HL-60 (cell line): ENCODE data around the gene MLYCD.

Experiments
- GABPA ChIP-seq: IDR thresholded peaks from 2 replicates; pipeline ENCODE4 v1.6.1; 2012; ENCODE audit warnings: low read depth
- POLR2AphosphoS5 ChIP-seq: IDR thresholded peaks from 2 replicates; pipeline ENCODE4 v1.6.1; 2012; ENCODE audit warnings: low read depth
- SPI1 ChIP-seq: IDR thresholded peaks from 2 replicates; pipeline ENCODE4 v1.6.1; 2012; ENCODE audit warnings: low read depth, mild to moderate bottlenecking, borderline replicate concordance
- TF ChIP-seq, protein P1 (sequence below): IDR thresholded peaks from one replicate; pipeline ENCODE4 v1.5.1; 2011; ENCODE audit warnings: low read length, control low read depth, inconsistent platforms; ENCODE audit not compliant: insufficient read depth
- TF ChIP-seq, protein P2 (sequence below): IDR thresholded peaks from 2 replicates; pipeline ENCODE4 v1.6.1; 2012; ENCODE audit warnings: low read depth; ENCODE audit not compliant: insufficient replicate concordance

DNA sequence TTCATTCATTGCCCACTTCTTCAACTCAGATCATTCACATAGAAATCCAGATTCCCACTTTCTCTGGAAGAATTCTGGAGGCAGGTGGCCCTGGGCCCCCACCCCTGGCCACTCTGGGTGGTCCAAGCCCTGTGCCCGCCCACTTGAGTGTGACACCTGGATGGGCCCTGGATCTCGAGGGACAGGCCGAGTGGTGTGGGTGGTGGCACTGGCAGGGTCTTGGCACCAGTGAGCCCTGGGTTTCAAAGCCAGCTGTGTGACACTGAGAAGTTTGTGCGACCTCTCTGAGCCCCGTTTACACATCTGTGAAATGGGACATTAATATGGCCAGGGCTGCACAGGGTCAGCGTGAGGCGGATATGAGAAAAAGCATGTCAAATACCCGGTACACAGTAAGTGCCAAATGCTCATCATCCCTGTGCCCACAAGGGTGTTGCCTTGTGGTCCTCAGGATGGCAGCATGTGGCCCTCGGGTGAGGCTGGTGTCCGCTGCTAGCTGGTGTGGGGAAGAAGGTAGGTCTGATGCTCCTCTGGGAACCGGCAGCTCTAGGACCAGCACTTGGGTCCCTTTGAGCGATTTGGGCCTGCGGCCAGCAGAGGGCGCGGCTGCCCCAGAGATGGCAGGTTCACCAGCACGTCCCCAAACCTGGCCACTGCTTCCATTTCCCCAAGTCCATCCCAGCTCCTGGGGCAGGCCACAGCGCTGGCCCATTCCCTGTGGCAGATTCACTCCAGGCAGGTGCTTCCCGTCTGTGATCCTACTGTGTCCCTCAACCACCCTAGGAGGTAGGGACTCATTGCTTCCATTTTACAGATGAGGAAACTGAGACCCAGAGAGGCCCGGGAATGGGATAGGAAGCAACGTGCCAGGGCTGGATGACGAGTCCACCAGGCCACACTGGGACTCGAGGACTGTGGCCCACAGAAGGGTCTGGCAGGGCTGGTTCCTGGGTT, 57.7 kb downstream of the MLYCD start:
- no peak for TF ChIP-seq POLR2AphosphoS5
- TF ChIP-seq, protein P1, sequence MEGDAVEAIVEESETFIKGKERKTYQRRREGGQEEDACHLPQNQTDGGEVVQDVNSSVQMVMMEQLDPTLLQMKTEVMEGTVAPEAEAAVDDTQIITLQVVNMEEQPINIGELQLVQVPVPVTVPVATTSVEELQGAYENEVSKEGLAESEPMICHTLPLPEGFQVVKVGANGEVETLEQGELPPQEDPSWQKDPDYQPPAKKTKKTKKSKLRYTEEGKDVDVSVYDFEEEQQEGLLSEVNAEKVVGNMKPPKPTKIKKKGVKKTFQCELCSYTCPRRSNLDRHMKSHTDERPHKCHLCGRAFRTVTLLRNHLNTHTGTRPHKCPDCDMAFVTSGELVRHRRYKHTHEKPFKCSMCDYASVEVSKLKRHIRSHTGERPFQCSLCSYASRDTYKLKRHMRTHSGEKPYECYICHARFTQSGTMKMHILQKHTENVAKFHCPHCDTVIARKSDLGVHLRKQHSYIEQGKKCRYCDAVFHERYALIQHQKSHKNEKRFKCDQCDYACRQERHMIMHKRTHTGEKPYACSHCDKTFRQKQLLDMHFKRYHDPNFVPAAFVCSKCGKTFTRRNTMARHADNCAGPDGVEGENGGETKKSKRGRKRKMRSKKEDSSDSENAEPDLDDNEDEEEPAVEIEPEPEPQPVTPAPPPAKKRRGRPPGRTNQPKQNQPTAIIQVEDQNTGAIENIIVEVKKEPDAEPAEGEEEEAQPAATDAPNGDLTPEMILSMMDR = peak; percentile 90
- TF ChIP-seq, protein P2, sequence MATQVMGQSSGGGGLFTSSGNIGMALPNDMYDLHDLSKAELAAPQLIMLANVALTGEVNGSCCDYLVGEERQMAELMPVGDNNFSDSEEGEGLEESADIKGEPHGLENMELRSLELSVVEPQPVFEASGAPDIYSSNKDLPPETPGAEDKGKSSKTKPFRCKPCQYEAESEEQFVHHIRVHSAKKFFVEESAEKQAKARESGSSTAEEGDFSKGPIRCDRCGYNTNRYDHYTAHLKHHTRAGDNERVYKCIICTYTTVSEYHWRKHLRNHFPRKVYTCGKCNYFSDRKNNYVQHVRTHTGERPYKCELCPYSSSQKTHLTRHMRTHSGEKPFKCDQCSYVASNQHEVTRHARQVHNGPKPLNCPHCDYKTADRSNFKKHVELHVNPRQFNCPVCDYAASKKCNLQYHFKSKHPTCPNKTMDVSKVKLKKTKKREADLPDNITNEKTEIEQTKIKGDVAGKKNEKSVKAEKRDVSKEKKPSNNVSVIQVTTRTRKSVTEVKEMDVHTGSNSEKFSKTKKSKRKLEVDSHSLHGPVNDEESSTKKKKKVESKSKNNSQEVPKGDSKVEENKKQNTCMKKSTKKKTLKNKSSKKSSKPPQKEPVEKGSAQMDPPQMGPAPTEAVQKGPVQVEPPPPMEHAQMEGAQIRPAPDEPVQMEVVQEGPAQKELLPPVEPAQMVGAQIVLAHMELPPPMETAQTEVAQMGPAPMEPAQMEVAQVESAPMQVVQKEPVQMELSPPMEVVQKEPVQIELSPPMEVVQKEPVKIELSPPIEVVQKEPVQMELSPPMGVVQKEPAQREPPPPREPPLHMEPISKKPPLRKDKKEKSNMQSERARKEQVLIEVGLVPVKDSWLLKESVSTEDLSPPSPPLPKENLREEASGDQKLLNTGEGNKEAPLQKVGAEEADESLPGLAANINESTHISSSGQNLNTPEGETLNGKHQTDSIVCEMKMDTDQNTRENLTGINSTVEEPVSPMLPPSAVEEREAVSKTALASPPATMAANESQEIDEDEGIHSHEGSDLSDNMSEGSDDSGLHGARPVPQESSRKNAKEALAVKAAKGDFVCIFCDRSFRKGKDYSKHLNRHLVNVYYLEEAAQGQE = no peak
- no peak for TF ChIP-seq SPI1
- TF ChIP-seq GABPA = no peak
